ENCODE measurements around the gene GLI3. TPM values are rescaled to one million over a fixed set of nuclear protein-coding genes. Genes with fewer than 3 reads are reported as not detected.

The GLI3 gene
- total and polyA plus RNA-seq, 10 of the 15 experiments (the other 5 are each of a cell fraction or from before 2014, with no cell fraction given), result 0.01 TPM; not detected in 8

- H3K9ac ChIP-seq (ENCODE audit: control insufficient read depth, insufficient read depth, low read length), result no peak overlapping the region
- no peak overlapping the region for H3K4me2 ChIP-seq (ENCODE audit: control insufficient read depth, insufficient read depth)
- no TSS peak for BruUV-seq (replicated peaks)
- H4K20me1 ChIP-seq (ENCODE audit: control insufficient read depth, insufficient read depth), result no peaks in the 10 kb centered on the region
- H3K27me3 ChIP-seq (replicated peaks in 1 of 2; ENCODE audit: control insufficient read depth in 2 of 2, insufficient read depth in 2 of 2, low read length in 1 of 2), result no peaks in the 10 kb centered on the region
- intact Hi-C loops (cut with micrococcal nuclease; ENCODE audit: unreplicated experiment), result no loop called here
- DNase-seq (ENCODE audit: low read depth, low spot score), result no peak
- no peak overlapping the region for H3K27ac ChIP-seq (ENCODE audit: control insufficient read depth, insufficient read depth)
- POLR2A ChIA-PET, result no interaction called here
- H2AFZ ChIP-seq (ENCODE audit: control insufficient read depth, low read depth, low read length), result no peak overlapping the region
- H3K4me1 ChIP-seq (ENCODE audit: control insufficient read depth, insufficient read depth, low read length), result no peaks in the 10 kb centered on the region
- in situ Hi-C loops (cut with MboI), result no loop called here
- H3K9me3 ChIP-seq (replicated peaks; ENCODE audit: control insufficient read depth, insufficient read depth, low read length), result no peaks in the 10 kb centered on the region
- no peak for ATAC-seq
- no peak for FAIRE-seq
- H3K4me3 ChIP-seq, result no peak overlapping the region
- CTCF ChIA-PET, result no interaction called here
- no peaks in the 10 kb centered on the region for H3K36me3 ChIP-seq (ENCODE audit: control insufficient read depth in 2 of 2, insufficient read depth in 2 of 2, low read length in 1 of 2)
- 61% methylated on average over 4 of the region's 4 CpGs for WGBS (ENCODE audit: insufficient coverage, insufficient replicate concordance, low lambda C conversion rate, missing lambda C conversion rate)
- TF ChIP-seq NFYA (IDR thresholded peaks at IDR 0.05; ENCODE audit: borderline replicate concordance, low read depth, low read length) (no peak), TCF12 (IDR thresholded peaks at IDR 0.05; ENCODE audit: low read depth, low read length) (no peak)
- H3K79me2 ChIP-seq (ENCODE audit: control insufficient read depth, insufficient read depth, low read length), result no peaks in the 10 kb centered on the region
- SMC1A ChIA-PET (ENCODE audit: uncharacterized antibody, unreplicated experiment), result no interaction called here
- RAD21 ChIA-PET (ENCODE audit: unreplicated experiment), result no interaction called here
These were observed 27.7 kb upstream of the GLI3 start for GRCh38 chr7:42264702-42265101.

GRCh38 chr7:42263971-42264370 lies 27.0 kb upstream of the GLI3 start:
- RAD21 ChIA-PET (ENCODE audit: unreplicated experiment), result no interaction called here
- no peak overlapping the region for H3K4me3 ChIP-seq
- CTCF ChIA-PET, result no interaction called here
- no peak overlapping the region for H2AFZ ChIP-seq (ENCODE audit: control insufficient read depth, low read depth, low read length)
- no TSS peak for BruUV-seq (replicated peaks)
- TF ChIP-seq EP300 (IDR thresholded peaks at IDR 0.05; ENCODE audit: borderline replicate concordance in 1 of 2, control insufficient read depth in 1 of 2, low read depth in 2 of 2, low read length in 2 of 2) (no peak), HDGF (IDR thresholded peaks at IDR 0.05) (no peak), RAD51 (IDR thresholded peaks at IDR 0.05) (no peak), SIN3A (IDR thresholded peaks at IDR 0.05; ENCODE audit: low read depth, low read length) (no peak), JUND (IDR thresholded peaks at IDR 0.05; ENCODE audit: low read depth, low read length) (no peak), LARP7 (IDR thresholded peaks at IDR 0.05) (no peak), SPI1 (IDR thresholded peaks at IDR 0.05; ENCODE audit: borderline replicate concordance, insufficient read depth, low read depth, low read length) (no peak), SMC3 (IDR thresholded peaks at IDR 0.05; ENCODE audit: borderline replicate concordance, low read length) (no peak), RUNX3 (IDR thresholded peaks at IDR 0.05; ENCODE audit: low read length) (no peak)
- TF ChIP-seq, protein P1, sequence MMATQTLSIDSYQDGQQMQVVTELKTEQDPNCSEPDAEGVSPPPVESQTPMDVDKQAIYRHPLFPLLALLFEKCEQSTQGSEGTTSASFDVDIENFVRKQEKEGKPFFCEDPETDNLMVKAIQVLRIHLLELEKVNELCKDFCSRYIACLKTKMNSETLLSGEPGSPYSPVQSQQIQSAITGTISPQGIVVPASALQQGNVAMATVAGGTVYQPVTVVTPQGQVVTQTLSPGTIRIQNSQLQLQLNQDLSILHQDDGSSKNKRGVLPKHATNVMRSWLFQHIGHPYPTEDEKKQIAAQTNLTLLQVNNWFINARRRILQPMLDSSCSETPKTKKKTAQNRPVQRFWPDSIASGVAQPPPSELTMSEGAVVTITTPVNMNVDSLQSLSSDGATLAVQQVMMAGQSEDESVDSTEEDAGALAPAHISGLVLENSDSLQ (IDR thresholded peaks at IDR 0.05), result no peak
- TF ChIP-seq, protein P2, sequence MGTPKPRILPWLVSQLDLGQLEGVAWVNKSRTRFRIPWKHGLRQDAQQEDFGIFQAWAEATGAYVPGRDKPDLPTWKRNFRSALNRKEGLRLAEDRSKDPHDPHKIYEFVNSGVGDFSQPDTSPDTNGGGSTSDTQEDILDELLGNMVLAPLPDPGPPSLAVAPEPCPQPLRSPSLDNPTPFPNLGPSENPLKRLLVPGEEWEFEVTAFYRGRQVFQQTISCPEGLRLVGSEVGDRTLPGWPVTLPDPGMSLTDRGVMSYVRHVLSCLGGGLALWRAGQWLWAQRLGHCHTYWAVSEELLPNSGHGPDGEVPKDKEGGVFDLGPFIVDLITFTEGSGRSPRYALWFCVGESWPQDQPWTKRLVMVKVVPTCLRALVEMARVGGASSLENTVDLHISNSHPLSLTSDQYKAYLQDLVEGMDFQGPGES (IDR thresholded peaks at IDR 0.05), result no peak
- TF ChIP-seq, protein P3, sequence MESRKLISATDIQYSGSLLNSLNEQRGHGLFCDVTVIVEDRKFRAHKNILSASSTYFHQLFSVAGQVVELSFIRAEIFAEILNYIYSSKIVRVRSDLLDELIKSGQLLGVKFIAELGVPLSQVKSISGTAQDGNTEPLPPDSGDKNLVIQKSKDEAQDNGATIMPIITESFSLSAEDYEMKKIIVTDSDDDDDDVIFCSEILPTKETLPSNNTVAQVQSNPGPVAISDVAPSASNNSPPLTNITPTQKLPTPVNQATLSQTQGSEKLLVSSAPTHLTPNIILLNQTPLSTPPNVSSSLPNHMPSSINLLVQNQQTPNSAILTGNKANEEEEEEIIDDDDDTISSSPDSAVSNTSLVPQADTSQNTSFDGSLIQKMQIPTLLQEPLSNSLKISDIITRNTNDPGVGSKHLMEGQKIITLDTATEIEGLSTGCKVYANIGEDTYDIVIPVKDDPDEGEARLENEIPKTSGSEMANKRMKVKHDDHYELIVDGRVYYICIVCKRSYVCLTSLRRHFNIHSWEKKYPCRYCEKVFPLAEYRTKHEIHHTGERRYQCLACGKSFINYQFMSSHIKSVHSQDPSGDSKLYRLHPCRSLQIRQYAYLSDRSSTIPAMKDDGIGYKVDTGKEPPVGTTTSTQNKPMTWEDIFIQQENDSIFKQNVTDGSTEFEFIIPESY (IDR thresholded peaks at IDR 0.05), result no peak
- H3K4me2 ChIP-seq (ENCODE audit: control insufficient read depth, insufficient read depth), result no peak overlapping the region
- FAIRE-seq (no peak), ATAC-seq (no peak), DNase-seq (ENCODE audit: low read depth, low spot score) (no peak)
- no peaks in the 10 kb centered on the region for H3K4me1 ChIP-seq (ENCODE audit: control insufficient read depth, insufficient read depth, low read length)
- H3K79me2 ChIP-seq (ENCODE audit: control insufficient read depth, insufficient read depth, low read length), result no peaks in the 10 kb centered on the region
- H3K9ac ChIP-seq (ENCODE audit: control insufficient read depth, insufficient read depth, low read length), result no peak overlapping the region
- WGBS (ENCODE audit: insufficient coverage, insufficient replicate concordance, low lambda C conversion rate, missing lambda C conversion rate), result 21% methylated on average over 4 of the region's 4 CpGs
- intact Hi-C loops (cut with micrococcal nuclease; ENCODE audit: unreplicated experiment) (no loop called here), in situ Hi-C loops (cut with MboI) (no loop called here)
- SMC1A ChIA-PET (ENCODE audit: uncharacterized antibody, unreplicated experiment), result no interaction called here
- H3K9me3 ChIP-seq (replicated peaks; ENCODE audit: control insufficient read depth, insufficient read depth, low read length), result no peaks in the 10 kb centered on the region
- no peaks in the 10 kb centered on the region for H4K20me1 ChIP-seq (ENCODE audit: control insufficient read depth, insufficient read depth)
- no peaks in the 10 kb centered on the region for H3K36me3 ChIP-seq (ENCODE audit: control insufficient read depth in 2 of 2, insufficient read depth in 2 of 2, low read length in 1 of 2)
- H3K27me3 ChIP-seq (replicated peaks in 1 of 2; ENCODE audit: control insufficient read depth in 2 of 2, insufficient read depth in 2 of 2, low read length in 1 of 2), result no peaks in the 10 kb centered on the region
- H3K27ac ChIP-seq (ENCODE audit: control insufficient read depth, insufficient read depth), result no peak overlapping the region
- POLR2A ChIA-PET, result no interaction called here

Data from GM12878 (cell line).